ENCODE measurements around the gene NHLRC2. TPM values are rescaled to one million over a fixed set of nuclear protein-coding genes. Genes with fewer than 3 reads are reported as not detected.

NHLRC2 gene
- total and polyA plus RNA-seq, 2 of the 13 experiments (the other 11 are each of a cell fraction or from before 2014, with no cell fraction given) = 7.6 to 12.7 TPM

DNA sequence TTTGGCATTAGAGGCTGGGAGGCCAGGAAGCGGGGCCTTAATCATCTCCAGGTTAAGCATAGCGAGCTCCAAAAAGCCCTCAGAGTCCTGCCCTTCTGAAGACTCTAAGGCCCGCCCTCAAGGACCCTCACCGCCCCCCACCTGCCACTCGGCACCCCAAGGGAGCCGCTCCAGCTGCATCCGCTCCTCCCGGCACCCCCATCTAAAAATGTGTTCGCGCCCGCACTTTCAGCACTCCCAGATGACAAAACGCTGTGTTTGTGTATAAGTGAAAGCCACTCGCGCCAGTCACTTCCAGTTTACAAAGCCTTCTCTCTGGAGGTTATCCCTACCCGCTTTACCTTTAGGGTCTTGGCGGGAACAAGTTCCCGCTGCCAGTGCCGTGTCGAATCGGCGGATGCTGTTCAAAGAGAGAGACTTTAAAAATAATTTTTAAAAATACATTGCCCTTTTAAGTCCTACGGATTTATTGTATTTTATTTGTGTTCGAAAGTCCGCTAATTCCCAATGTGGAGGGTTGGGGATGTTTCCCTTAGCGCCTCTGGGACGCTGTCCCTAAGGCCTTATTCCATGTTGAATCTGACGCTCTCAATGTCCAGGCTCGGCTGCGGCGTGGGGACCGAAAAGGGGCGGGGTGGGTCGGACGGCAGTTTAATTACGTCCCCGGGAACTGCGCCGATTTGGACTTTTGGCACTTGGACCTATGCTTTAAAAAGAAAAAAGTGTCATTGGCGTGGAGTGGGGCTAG is at the start of gene NHLRC2, which contains the start of gene DCLRE1A (continued):
- TF ChIP-seq, protein P1, sequence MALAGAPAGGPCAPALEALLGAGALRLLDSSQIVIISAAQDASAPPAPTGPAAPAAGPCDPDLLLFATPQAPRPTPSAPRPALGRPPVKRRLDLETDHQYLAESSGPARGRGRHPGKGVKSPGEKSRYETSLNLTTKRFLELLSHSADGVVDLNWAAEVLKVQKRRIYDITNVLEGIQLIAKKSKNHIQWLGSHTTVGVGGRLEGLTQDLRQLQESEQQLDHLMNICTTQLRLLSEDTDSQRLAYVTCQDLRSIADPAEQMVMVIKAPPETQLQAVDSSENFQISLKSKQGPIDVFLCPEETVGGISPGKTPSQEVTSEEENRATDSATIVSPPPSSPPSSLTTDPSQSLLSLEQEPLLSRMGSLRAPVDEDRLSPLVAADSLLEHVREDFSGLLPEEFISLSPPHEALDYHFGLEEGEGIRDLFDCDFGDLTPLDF (CRISPR knock-in tag; IDR thresholded peaks at IDR 0.05) = peak; percentile 95
- TF ChIP-seq NCOR1 (IDR thresholded peaks at IDR 0.05; ENCODE audit: borderline replicate concordance, low read length) (peak; percentile 53; the same call in 1 of the 2 replicates), SP5 (CRISPR knock-in tag; IDR thresholded peaks at IDR 0.05; ENCODE audit: borderline replicate concordance, low read depth) (0 out of 2 replicates have a peak, but pooled peaks have one; percentile 24), ARNT (IDR thresholded peaks at IDR 0.05) (no peak), SPEN (CRISPR knock-in tag; IDR thresholded peaks at IDR 0.05; ENCODE audit: low read depth) (peak; percentile 73), GATAD1 (CRISPR knock-in tag; IDR thresholded peaks at IDR 0.05) (peak; percentile 85), CCDC6 (CRISPR knock-in tag; IDR thresholded peaks at IDR 0.05) (peak; percentile 28; the same call in 1 of the 2 replicates), ZNF354B (CRISPR knock-in tag; IDR thresholded peaks at IDR 0.05) (0 out of 2 replicates have a peak, but pooled peaks have one; percentile 42), SAP130 (CRISPR knock-in tag; IDR thresholded peaks at IDR 0.05; ENCODE audit: low read depth) (peak; percentile 39; the same call in 1 of the 2 replicates), ZNF333 (CRISPR knock-in tag; IDR thresholded peaks at IDR 0.05; ENCODE audit: borderline replicate concordance) (0 out of 2 replicates have a peak, but pooled peaks have one; percentile 62), SNAPC2 (CRISPR knock-in tag; IDR thresholded peaks at IDR 0.05) (no peak), PHB2 (IDR thresholded peaks at IDR 0.05; ENCODE audit: partially characterized antibody) (no peak), SNAI1 (CRISPR knock-in tag; IDR thresholded peaks at IDR 0.05; ENCODE audit: borderline replicate concordance) (peak; percentile 32; the same call in 1 of the 2 replicates)
- TF ChIP-seq, protein P2, sequence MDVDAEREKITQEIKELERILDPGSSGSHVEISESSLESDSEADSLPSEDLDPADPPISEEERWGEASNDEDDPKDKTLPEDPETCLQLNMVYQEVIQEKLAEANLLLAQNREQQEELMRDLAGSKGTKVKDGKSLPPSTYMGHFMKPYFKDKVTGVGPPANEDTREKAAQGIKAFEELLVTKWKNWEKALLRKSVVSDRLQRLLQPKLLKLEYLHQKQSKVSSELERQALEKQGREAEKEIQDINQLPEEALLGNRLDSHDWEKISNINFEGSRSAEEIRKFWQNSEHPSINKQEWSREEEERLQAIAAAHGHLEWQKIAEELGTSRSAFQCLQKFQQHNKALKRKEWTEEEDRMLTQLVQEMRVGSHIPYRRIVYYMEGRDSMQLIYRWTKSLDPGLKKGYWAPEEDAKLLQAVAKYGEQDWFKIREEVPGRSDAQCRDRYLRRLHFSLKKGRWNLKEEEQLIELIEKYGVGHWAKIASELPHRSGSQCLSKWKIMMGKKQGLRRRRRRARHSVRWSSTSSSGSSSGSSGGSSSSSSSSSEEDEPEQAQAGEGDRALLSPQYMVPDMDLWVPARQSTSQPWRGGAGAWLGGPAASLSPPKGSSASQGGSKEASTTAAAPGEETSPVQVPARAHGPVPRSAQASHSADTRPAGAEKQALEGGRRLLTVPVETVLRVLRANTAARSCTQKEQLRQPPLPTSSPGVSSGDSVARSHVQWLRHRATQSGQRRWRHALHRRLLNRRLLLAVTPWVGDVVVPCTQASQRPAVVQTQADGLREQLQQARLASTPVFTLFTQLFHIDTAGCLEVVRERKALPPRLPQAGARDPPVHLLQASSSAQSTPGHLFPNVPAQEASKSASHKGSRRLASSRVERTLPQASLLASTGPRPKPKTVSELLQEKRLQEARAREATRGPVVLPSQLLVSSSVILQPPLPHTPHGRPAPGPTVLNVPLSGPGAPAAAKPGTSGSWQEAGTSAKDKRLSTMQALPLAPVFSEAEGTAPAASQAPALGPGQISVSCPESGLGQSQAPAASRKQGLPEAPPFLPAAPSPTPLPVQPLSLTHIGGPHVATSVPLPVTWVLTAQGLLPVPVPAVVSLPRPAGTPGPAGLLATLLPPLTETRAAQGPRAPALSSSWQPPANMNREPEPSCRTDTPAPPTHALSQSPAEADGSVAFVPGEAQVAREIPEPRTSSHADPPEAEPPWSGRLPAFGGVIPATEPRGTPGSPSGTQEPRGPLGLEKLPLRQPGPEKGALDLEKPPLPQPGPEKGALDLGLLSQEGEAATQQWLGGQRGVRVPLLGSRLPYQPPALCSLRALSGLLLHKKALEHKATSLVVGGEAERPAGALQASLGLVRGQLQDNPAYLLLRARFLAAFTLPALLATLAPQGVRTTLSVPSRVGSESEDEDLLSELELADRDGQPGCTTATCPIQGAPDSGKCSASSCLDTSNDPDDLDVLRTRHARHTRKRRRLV (CRISPR knock-in tag; IDR thresholded peaks at IDR 0.05) = 0 out of 2 replicates have a peak, but pooled peaks have one; percentile 44
- TF ChIP-seq, protein P3, sequence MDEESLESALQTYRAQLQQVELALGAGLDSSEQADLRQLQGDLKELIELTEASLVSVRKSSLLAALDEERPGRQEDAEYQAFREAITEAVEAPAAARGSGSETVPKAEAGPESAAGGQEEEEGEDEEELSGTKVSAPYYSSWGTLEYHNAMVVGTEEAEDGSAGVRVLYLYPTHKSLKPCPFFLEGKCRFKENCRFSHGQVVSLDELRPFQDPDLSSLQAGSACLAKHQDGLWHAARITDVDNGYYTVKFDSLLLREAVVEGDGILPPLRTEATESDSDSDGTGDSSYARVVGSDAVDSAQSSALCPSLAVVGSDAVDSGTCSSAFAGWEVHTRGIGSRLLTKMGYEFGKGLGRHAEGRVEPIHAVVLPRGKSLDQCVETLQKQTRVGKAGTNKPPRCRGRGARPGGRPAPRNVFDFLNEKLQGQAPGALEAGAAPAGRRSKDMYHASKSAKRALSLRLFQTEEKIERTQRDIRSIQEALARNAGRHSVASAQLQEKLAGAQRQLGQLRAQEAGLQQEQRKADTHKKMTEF (CRISPR knock-in tag; IDR thresholded peaks at IDR 0.05) = 0 out of 2 replicates have a peak, but pooled peaks have one; percentile 18
- TF ChIP-seq, protein P4, sequence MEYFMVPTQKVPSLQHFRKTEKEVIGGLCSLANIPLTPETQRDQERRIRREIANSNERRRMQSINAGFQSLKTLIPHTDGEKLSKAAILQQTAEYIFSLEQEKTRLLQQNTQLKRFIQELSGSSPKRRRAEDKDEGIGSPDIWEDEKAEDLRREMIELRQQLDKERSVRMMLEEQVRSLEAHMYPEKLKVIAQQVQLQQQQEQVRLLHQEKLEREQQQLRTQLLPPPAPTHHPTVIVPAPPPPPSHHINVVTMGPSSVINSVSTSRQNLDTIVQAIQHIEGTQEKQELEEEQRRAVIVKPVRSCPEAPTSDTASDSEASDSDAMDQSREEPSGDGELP (IDR thresholded peaks at IDR 0.05; ENCODE audit: borderline replicate concordance, low read depth) = peak; percentile 58; the same call in 1 of the 2 replicates
- TF ChIP-seq, protein P5, sequence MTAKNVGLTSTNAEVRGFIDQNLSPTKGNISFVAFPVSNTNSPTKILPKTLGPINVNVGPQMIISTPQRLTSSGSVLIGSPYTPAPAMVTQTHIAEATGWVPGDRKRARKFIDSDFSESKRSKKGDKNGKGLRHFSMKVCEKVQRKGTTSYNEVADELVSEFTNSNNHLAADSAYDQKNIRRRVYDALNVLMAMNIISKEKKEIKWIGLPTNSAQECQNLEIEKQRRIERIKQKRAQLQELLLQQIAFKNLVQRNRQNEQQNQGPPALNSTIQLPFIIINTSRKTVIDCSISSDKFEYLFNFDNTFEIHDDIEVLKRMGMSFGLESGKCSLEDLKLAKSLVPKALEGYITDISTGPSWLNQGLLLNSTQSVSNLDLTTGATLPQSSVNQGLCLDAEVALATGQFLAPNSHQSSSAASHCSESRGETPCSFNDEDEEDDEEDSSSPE (CRISPR knock-in tag; IDR thresholded peaks at IDR 0.05) = peak; percentile 95
- TF ChIP-seq, protein P6, sequence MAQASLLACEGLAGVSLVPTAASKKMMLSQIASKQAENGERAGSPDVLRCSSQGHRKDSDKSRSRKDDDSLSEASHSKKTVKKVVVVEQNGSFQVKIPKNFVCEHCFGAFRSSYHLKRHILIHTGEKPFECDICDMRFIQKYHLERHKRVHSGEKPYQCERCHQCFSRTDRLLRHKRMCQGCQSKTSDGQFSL (CRISPR knock-in tag; IDR thresholded peaks at IDR 0.05) = peak; percentile 94
